Dermis microvascular lymphatic vessel endothelial cell (primary cell): ENCODE measurements around the gene ARSA. TPM values are rescaled to one million over a fixed set of nuclear protein-coding genes. Genes with fewer than 3 reads are reported as not detected.
"Not testable (repeated sequence)": the region's sequence is repeated elsewhere in the genome, so short reads cannot be mapped to it uniquely, and the experiment has no call there.

ENCODE experiments used
- DNase-seq, 2 donors: peaks; one replicate each; pipeline versions ENCODE4 v3.0.0 to v3.0.0-alpha.2; 2010; ENCODE audit warnings: low read depth in 2 of 2
- total RNA-seq: library from RNA; depleted of rRNA; stranded (reverse); fragments of >200 nt; gene quantifications from 2 replicates; pipeline ENCODE4 v1.2.1, GENCODE V29; 2014

Gene ARSA
- total RNA-seq, 1 donor from 2014 or later = 8.0 TPM

DNA sequence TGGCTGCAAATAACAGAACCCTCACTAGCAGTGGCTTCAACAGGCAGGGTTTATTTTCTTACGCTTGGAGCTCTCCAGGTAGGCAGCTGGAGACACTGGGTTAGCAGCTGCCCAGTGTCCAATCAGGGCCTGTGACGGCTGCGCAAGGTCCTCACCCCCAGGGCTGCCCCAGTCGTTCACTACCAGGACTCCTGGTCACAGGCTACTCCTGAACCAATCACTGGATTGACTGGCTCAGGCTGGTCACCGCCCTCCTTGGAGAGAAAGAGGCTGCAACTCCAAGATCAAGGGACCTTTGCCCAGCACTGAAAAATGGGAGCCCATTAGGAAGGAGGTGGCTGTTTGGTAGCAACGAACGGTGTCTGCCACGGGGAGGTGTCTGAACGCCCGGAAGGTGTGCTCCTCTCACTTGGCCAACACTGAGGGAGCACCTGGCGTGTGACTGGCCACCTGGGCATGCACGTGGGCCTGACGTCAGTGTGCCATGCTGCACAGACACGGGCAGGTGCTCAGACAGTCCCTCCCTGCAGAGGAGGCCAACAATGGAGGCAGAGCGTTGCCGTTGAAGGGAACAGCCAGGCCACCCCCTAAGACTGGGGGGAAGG, 5.1 kb downstream of the ARSA start:
- no peak for DNase-seq

DNA sequence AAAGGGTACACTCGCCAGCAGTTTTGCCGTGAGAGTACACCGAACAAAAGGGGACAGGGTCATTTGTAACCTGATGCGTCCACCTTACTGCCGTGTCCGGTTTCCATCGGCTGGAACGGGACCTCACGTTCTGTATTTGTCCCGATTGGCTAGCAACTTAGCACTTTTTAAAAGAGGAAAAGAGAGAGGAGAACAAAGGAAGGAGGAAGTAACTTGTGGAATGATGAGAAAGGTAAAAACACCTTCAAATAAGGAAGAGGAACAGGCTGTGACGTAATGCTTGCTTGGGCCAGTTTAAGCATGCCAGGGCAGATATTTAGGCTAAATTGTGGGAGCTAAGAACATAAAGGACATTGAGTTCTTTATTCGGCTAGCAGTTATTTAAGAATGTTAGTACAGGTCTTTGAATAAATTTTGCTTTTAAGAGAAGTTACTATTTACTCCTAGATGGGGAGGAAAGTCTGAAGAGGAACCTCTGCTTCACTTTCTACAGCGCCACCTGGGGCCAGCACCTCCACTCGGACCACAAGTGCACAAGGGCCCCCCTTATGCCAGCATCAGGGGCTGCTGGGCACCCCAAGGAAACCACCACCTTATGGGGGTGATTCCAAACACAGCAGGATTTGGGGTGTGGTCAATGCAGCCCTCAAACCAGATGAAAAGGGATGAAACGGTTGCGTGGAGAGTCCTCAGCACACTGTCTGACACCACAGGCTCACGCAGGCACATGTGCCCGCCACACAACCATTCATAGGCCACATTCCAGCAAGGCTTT, 5.8 kb downstream of the ARSA start:
- peak in 1 of 2 donors; percentile 36 for DNase-seq

DNA sequence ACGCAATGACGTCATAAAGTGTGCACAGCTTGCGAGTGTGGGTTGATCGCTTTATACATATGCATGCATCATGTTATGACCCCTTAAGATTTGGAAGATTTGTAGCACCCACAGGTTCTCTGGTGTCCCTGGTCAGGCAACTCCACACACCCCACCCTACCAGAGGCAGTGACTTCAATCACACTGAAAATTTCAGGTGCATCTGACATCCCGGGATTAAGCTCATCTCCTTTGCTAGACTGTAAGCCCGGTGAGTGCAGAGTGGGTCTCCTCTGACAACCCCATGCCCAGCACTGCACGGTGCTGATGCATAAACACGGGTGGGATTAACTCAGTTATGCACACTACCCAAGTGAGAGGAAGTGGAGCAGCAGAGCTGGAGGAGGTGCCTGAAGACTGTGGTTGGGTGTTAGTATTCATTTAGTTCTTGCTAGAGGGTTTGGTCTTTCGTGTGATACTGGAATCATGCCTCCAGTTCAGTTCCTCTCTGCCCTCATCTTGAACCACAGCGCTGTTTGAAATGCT, 6.5 kb downstream of the ARSA start:
- peak in 1 of 2 donors; percentile 15 for DNase-seq

DNA sequence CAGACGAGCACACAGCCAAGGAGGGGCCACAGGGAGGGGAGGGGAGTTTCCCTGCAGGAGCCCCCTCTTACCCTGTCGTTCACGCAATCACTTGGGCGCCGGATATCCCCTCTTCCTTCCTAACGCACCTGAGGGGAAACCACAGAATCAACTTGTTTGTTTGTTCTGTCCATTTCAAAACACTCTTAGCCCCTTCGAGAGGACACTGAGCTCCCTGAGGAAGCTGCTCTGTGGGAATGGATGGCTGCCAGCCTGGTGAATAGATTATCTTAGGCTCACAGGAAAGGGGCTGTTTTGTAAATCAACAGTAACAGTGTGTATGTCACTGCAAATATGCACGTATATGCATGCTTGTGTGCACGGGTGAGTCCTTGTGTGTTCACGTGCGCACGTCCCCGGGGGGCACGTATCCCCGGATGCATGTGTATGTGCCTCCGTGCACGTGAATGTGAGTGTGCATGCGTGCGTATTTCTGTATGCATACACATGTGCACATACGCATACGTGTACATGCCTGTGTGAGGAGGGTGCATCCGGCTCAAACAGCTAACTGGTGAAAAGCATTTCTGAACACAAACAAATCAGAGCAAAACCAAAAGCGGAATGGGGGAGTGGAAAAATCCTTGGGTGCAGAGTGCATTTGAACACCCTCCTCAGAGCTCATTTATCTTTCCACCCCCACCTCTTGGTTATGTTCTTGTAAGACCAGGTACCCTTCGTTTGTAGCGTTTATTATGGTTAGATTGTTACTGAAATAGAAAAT, 7.2 kb downstream of the ARSA start:
- peak in 1 of 2 donors; percentile 85 for DNase-seq

DNA sequence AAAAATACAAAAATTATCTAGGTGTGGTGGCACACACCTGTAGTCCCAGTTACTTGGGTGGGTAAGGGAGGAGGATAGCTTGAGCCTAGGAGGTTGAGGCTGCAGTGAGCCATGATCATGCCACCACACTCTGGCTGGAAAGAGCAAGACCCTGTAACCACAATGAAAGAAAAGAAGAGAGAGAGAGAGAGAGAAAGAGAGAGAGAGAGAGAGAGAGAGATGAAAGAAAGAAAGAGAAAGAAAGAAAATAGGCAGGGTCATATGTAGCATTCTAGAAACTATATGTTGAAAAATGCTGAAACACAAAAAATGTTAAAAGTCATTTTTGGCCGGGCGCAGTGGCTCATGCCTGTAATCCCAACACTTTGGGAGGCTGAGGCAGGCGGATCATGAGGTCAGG, 13.7 kb downstream of the ARSA start:
- not testable (repeated sequence) for DNase-seq

DNA sequence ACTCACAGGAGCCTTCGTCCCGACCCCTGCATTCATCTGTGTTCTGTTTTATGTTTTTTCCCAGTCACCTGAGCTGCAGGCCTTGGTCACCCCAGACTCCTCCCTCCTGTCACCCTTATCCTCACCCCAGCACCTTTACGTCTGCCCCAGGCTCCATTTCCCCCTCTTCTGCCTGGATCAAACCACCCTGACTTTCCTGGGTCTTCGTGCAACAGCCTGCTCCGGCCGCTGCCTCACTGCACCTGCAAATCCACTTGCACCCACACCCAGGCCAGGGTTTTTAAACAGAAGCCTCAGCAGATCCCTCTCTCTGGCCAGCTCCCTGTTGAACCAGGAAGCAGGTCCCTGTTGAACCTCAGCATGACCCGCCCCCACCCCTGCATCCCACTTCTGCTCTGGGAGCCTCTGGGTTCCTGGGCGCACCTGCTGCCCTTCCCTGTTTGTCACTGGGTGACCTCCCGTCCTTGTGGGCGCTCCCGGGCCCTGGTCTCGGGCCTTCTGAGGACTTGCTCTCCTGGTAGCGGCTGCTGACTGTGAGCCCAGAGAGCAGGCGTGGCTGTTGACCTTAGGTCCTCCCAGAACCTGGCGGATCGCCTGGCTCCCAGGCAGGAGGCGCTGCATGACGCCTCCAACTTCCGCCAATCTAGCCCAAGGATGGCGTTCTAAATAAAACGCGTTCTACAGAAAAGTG, 14.5 kb downstream of the ARSA start:
- no peak for DNase-seq

DNA sequence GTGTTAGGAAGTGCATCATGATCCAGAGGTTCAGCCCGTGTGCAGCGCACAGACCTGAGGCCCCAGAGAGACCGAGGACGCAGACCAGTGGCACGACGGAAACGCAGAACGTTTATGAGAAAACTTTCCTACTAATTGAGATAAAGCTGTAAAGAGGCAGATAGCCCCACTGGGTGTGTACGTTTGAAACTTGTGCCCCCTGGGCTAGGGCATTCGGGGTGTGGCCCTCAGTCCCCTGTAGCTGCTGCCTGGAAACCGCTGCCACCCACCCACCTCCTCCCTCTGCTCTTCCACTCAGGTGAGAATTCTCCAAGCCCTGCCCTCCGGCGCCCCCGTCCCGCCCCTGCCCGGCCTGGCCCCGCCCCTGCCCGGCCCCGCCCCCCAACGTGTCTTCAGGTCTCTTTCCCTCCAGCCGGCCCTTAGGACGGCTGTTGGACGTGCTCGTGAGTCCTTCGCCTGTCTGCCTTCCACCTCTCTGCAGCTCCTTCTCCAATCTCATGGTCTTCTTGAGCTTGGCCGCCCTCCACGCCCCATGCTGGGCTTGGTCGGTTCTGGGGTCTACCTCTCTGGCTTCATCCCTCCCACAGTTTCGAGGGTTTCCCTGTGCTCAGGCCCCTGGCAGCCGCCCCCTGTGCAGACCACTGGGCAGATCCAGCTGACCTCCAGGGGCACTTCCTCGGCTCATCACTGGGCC, 15.3 kb downstream of the ARSA start:
- DNase-seq = no peak

DNA sequence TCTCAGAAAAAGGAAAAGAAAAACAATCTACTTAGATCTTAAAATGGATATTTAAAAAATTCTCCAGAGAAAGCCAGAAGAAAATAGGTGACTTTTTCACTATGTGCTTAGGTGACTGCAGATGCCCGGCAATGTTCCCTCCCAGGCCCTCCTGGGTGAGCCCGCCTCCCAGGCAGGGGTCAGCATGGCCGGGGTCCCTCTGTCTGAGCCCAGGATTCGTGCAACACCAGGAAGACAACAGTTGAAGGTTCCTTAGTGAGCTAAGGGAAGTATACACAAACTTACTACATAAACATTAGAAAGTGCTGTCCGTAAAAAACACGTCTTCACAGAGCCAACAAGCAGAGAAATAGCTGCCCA, 15.8 kb downstream of the ARSA start:
- no peak for DNase-seq

DNA sequence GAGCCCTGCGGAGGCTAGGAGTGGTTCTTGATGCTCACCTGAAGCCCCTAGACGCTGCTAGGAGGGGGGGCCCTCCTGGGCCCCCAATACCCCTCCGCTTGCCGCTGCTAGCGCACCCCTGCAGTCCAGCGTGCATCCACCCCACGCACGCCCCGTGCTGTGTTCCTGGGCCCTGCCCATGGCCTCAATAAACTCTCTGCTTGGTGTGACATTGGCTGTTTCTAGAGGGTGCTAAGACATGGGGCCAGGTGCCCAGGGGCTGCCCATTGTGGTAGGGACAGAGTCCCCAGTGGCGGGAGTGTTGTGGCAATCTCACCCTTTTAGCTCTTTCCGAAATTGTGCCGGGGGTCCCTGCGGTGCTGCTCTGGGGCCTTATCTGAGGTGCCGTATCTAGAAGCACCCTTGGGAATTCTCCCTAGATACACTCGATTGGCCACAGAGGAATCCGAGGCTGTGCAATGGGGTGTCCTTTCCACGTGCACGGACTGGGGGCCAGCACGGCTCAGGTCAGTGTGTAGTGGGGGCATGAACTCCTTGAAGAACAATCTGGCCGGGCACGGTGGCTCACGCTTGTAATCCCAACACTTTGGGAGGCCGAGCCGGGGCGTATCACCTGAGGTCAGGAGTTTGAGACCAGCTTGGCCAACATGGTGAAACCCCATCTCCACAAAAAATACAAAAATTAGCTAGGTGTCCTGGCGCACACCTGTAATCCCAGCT, 16.5 kb downstream of the ARSA start:
- no peak for DNase-seq

DNA sequence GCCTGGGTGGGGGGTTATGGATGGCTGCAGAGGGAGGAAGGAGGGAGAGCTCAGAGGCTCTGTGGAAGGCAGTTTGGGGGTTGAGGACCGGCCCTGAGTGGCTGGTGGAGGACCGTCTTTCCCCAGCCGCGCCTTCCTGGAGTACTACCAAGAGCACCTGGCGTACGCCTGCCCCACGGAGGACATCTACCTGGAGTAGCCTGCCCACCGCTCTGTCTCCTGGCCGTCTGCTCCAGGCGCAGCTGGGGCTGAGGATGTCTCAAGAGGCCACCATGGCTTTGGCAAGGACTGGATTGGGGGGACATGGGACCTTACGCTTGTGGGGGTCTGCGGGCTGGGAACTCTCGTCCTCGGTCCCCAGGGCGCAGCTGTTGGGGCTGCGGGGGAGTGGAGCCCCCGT, 17.4 kb downstream of the ARSA start:
- DNase-seq = no peak

DNA sequence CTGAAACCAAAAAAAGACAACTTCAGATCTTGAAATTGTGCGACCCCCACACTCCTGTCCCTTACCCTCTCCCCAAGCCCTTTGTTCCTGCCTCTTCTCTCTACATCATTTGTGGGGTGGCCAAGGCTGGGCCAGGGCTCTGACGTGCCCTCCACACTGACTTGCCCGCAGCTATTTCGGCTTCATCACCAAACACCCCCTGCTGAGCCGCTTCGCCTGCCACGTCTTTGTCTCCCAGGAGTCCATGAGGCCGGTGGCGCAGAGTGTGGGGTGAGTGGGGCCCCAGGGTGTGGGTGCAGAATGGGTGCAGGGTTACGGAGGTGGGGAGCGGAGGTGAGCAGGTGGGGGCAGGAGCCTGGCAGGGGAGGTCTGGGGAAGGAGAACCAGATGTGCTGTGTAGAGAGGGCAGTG, 17.9 kb downstream of the ARSA start:
- no peak for DNase-seq

DNA sequence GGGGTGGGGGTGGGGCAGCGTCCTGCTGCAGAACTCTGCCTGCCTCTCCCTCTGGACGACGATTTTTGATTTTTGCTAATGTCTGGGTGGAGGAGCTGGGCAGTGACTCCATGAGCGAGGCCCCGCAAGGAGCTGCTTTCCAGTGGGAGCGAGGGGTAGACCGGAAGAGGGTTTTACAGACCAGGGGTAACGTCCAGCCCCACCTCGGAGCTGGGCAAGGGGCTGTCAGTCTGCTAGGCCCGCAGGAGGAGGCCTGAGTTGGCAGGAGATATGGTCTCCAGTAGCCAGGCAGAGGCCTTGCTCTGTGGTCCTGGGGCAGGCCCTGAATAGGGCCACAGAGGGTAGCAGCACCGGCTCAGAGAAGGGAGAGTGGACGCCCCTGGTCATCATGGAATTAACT, 18.4 kb downstream of the ARSA start:
- no peak for DNase-seq

DNA sequence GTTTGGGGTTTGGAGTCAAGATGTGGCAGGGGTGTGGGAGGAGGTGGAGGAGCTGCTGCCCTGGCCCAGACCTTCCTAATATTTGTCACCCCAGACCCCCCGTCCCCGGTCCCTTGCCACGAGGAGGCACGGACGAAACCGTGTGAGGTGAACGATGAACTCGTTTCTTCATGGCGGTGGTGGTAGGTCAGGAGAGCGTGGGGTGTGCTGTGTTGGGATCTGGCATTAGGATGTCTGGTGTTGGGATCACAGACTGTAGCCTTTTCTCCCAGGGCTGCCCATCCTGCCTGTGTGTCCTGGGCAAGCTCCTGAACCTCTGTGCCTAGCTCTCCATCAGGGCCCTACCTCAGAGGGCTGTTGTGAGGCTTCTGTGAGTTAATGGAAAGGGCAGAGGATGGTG, 19.0 kb downstream of the ARSA start:
- no peak for DNase-seq

DNA sequence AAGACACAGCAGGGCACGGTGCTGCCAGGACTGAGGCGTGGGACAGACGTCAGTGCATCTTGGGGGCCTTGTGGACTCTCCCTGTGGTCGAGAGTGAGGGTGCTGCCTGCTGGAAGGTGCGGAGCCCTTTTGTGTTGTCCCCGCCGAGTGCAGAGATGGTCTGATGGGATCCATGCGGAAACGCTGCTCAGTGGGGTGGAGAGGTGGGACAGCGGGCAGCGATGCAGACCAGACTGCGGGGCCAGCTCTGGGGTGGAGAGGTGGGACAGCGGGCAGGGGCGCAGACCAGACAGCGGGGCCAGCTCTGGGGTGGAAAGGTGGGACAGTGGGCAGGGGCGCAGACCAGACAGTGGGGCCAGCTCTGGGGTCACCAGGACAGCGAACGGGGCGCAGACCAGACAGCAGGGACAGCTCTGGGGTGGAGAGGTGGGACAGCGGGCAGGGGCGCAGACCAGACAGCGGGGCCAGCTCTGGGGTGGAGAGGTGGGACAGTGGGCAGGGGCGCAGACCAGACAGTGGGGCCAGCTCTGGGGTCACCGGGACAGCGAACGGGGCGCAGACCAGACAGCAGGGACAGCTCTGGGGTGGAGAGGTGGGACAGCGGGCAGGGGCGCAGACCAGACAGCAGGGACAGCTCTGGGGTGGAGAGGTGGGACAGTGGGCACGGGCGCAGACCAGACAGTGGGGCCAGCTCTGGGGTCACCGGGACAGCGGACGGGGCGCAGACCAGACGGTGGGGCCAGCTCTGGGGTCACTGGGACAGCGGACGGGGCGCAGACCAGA, 19.7 kb downstream of the ARSA start:
- DNase-seq = not testable (repeated sequence)

DNA sequence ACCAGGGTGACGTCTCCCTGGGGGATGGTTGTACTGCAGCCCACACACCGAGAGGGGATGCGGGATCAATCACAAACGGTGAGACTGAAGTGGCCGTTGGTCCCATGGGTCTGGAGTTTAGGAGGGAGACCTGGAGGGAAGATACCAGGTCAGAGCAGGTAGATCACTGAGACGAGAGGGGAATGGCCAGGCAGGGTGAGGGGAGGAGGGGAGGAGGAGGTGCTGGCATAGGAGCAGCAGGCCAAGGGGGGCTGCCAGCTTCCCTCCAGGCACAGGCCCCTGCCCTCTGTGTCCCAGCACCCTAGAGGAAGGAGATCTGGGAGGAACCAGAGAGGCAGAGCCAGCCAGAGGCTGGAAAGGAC, 20.3 kb downstream of the ARSA start:
- DNase-seq = no peak

DNA sequence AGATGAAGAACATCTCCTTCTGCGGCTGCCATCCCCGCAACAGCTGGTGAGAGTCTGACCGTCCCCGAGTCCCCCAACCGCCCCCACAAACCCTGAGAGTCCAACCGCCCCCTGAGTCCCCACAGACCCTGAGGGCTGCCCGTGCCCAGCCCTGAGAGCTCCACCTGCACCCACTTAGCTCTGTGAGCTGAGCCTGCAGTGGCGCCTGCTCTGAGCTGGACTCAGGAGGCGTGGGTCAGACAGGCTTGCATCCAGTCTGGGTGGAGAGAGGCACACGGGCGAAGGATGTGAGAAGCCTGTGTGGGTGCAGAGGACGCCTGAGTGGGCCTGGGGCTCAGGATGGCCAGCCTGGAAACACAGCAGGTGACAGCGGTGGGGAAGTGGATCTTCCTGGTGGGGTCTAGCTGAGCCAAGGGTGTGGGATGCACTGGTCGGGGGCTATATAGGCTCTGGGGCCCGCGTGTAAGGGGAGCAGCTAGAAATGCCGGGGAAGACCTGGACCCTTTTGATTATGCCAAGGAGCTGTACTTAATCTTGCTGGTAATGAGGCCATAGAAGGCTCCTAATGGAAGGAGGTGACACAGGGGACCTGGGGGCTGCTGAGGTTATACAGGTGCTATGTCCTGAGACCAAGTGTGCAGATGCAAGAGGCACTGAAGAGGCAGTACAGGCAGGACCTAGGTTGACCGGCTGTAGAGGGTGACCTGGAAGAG, 20.9 kb downstream of the ARSA start:
- DNase-seq = no peak

DNA sequence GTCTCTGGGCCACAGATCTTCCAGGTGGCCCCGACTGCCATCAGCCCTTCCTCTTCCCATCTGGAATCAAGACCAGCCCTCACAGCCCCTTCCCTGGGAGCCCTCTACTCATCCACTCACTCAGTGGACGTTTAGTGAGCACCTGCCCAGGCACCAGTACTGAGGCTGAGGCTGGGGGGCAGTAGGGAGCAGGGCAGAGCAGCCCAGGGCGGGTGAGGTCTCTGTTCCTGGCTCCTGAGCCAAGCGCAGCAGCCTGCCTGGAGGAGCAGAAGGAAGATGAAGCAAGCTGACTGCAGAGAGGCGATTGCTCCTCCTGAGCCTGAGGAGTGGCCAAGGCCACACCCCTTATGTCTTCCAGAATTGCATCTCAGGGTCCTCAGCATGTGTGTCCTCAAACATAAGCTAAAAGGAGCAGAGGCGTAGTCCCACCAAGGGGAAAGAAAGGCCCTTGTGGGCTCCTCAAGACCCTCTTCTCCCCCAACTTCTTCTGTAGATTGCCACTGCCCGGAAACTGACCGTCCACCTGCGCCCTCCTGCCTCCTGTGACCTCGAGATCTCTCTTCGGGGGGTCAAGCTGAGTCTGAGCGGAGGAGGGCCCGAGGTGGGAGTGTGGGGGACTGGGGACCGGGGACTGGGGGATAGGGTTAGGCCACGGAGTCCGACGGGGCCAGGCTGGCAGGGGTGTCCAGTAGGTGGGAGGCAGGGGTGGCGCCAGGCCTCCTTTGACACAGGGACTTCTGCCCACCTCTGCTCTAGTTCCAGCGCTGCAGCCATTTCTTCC, 21.6 kb downstream of the ARSA start:
- no peak for DNase-seq

DNA sequence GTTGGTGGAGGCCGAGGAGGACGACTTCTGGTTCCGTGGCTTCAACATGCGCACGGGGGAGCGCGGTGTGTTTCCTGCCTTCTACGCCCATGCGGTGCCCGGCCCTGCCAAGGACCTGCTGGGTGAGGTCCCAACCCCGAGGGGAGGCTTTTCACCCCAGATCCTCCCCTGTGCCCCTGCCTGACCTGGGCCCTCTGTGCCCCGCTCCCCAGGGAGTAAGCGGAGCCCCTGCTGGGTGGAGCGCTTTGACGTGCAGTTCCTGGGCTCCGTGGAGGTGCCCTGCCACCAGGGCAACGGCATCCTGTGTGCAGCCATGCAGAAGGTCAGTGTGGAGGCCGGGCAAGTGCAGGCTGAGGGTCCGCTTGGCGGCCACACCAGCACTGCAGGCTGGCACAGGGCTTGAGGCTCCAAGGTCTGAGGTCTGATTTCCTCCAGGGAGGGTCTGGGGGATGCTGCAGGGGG, 22.3 kb downstream of the ARSA start:
- no peak for DNase-seq
